GM18867 (cell line): Measurements from ENCODE around the gene PLEKHB1.
"Not testable (repeated sequence)": the region's sequence is repeated elsewhere in the genome, so short reads cannot be mapped to it uniquely, and the experiment has no call there.

Experiments used
- ATAC-seq: cut with Tn5 transposase; IDR thresholded peaks from one replicate; pipeline ENCODE4 v1.9.1; 2021; ENCODE audit warnings: mild to moderate bottlenecking, moderate library complexity; ENCODE audit not compliant: unreplicated experiment

The PLEKHB1 gene

DNA sequence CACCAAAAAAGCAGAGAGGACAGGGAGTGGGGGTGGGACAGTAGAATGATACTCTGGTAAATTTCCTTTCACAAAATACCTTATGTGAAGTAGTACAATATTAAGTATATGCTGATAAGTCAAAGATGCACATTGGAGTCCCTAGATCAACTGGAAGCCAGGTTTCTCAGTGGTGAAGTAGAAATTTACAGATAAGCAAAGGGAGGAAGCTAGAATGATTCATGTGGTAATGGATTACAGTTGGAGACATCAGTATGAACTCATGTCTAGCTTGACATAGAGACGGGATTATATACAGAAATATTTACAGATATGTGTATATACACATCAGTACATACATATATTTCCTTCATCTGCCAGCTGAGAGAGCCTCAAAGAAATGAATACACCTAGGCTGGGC is 21.5 kb downstream of the PLEKHB1 start:
- ATAC-seq = no peak

DNA sequence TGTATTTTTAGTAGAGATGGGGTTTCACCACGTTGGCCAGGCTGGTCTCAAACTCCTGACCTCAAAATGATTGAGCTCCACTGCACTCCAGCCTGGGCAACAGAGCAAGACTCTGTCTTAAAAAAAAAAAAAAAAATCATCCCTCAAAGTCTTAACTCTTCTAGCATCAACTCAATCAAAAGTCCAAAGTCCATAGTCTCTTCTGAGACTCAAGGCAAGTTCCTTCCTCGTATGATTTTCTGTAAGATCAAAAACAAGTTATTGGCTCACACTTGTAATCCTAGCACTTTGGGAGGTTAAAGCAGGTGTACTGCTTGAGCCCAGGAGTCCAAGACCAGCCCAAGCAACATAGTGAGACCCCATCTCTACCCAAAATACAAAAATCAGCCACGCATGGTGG is 24.4 kb downstream of the PLEKHB1 start:
- ATAC-seq = no peak

DNA sequence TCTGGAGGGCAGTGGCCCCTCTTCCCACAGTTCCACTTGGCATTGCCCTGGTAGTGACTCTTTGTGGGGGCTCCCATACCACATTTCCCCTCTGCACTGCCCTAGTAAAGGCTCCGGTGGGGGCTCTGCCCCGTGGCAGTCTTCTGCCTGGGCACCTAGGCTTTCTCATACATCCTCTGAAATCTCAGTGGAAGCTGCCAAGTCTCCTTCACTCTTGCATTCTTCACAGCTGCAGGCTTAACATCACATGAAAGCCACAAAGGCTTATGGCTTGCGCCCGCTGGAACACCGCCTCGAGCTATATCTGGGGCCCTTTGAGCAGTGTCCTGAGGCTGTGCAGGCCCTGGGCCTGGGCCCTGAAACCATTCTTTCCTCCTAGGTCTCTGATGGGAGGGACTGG is 25.3 kb downstream of the PLEKHB1 start:
- ATAC-seq = no peak

DNA sequence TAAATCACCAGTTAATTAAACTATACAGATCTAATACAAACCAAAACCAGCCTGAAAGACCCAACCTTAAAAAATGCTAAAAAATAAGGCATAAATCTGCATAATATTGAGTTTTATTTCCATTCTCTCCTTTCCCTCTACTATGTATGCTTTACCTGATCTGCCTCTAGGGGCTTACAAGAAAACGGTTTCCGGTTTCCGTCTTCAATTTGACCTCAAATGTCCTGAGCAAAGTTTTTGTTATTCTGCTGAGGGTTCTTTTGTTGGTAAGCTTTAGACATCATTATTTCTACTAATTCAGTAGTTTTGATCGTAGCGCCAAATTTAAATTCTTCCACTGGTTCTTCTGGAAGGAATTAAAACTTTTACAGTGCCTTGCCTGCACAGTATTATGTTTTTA is 30.2 kb downstream of the PLEKHB1 start:
- not testable (repeated sequence) for ATAC-seq

DNA sequence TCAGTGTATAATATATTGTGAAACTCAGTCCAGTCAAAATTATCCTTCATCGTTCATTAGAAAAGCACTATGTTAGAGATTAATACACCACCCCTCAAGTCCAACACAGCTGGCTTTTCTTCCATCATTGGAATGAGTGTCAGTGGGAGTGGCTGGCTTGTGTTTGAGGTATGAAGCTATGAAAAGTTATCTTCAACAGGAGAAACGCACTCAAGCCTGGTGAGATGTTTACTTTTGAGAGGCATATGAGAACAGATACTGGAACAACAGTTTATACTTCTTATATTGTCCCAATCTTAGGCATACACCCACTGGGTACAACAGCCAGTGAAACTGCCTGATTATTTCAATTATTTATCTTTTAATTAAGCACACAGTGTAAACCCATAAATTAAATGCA is 34.3 kb downstream of the PLEKHB1 start:
- ATAC-seq = no peak

DNA sequence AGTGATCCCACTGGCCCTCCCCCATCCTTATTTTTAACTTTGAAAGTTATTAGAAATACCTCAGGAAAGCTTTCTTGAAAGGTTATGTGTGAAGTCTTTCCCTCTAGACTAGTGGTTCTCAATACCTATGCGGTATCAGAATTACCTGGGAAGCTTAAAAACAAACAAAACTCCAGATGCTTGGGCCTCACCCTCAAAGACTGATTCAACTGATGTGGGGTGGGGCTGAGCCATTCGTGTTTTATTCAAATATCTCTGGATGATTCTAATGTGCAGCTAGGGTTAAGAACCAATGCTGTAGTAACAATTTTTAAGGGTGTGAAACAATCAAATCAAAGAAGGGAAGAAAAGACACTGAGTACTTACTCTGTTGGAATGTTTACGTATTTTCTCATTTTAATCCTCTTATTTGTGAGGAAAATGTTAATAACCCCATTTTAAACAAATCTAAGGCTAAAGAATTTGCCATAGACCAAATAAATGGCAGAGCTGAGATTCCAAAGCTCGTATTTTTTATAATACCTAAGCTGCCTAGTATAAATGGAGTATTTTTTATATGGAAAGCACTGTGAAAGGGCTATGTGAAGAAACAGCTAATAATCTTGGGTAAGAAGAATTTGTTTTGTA is 47.6 kb downstream of the PLEKHB1 start:
- no peak for ATAC-seq

DNA sequence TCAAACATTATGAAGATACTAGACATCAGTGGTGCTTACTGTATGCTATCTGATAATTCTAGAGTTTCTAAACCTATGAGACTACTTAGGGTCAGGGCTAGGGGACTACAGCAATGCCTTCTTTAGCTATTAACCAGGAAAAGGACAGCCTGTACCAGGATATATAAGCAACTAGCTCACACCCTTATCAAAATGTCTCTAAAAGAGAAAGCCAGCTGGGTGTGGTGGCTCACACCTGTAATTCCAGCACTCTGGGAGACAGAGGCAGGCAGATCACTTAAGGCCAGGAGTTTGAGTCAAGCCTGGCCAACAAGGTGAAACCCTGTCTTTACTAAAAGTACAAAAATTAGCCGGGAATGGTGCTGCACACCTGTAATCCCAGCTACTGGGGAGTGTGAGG is 58.7 kb downstream of the PLEKHB1 start:
- no peak for ATAC-seq

DNA sequence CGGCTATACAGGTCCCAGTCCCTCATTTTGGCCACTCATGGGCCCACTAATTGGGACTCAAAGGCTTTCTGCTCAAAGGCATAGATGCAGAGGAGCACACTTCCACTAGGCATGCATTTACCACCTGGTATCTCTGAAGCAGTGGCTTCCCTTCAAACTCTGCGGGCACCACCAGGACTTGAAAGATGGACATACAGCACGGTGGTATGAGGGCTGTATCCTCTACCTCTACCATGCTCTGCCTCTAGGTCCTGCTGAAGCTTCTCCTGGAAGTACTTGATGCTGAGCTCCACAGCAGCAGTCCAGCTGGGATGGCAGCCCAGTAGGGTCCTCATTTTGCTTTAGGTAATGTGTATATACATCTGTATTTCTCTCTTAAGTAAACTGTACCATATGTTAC is 64.6 kb downstream of the PLEKHB1 start:
- no peak for ATAC-seq
